Testis (tissue), 2 donors: ENCODE data around the gene DYNLL2.
"Not testable (repeated sequence)": the region's sequence is repeated elsewhere in the genome, so short reads cannot be mapped to it uniquely, and the experiment has no call there.

Experiments
- POLR2A ChIP-seq: fragments of 450-650 bp; IDR thresholded peaks from one replicate; pipeline ENCODE4 v1.6.1; 2017; ENCODE audit warnings: antibody characterized with exemption, mild to moderate bottlenecking, moderate library complexity
- TF ChIP-seq, protein P1 (sequence below), 3 experiments: fragments of 450-650 bp in 2 of 3; fragments of 200-600 bp in 1 of 3; sonication (generic) in 1 of 3; IDR thresholded peaks; one replicate each; pipeline ENCODE4 v1.5.1; 2016 to 2019; ENCODE audit warnings: antibody characterized with exemption in 3 of 3, mild to moderate bottlenecking in 2 of 3, moderate library complexity in 1 of 3

DNA sequence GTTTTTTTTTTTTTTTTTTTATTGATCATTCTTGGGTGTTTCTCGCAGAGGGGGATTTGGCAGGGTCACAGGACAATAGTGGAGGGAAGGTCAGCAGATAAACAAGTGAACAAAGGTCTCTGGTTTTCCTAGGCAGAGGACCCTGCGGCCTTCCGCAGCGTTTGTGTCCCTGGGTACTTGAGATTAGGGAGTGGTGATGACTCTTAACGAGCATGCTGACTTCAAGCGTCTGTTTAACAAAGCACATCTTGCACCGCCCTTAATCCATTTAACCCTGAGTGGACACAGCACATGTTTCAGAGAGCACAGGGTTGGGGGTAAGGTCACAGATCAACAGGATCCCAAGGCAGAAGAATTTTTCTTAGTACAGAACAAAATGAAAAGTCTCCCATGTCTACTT, 10.0 kb upstream of the DYNLL2 start:
- TF ChIP-seq, protein P1, sequence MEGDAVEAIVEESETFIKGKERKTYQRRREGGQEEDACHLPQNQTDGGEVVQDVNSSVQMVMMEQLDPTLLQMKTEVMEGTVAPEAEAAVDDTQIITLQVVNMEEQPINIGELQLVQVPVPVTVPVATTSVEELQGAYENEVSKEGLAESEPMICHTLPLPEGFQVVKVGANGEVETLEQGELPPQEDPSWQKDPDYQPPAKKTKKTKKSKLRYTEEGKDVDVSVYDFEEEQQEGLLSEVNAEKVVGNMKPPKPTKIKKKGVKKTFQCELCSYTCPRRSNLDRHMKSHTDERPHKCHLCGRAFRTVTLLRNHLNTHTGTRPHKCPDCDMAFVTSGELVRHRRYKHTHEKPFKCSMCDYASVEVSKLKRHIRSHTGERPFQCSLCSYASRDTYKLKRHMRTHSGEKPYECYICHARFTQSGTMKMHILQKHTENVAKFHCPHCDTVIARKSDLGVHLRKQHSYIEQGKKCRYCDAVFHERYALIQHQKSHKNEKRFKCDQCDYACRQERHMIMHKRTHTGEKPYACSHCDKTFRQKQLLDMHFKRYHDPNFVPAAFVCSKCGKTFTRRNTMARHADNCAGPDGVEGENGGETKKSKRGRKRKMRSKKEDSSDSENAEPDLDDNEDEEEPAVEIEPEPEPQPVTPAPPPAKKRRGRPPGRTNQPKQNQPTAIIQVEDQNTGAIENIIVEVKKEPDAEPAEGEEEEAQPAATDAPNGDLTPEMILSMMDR (IDR thresholded peaks at IDR 0.05) = not testable (repeated sequence)
- TF ChIP-seq POLR2A = not testable (repeated sequence)
